DND-41 (cell line): ENCODE results near the gene ZBED1.

ENCODE experiments used
- CTCF ChIP-seq: IDR thresholded peaks from 2 replicates; pipeline ENCODE4 v1.5.1; 2012; ENCODE audit warnings: borderline replicate concordance, low read length, moderate library complexity, mild to moderate bottlenecking; ENCODE audit not compliant: poor library complexity, severe bottlenecking; ENCODE audit errors: extremely low read depth
- EZH2 ChIP-seq: IDR thresholded peaks from 3 replicates; pipeline ENCODE4 v1.6.1; 2012; ENCODE audit warnings: borderline replicate concordance, low read depth, mild to moderate bottlenecking, moderate library complexity, low read length, inconsistent platforms; ENCODE audit not compliant: severe bottlenecking

- TF ChIP-seq CTCF (no peak), EZH2 (no peak)
Observed at GRCh38 chrX:2487366-2487765, 13.4 kb downstream of the ZBED1 start.
